Urothelium cell line (cell line): ENCODE results near the gene MSRB1.

ENCODE experiments used
- DNase-seq: peaks from one replicate; pipeline ENCODE4 v3.0.0; 2011; ENCODE audit warnings: low spot score, mixed read lengths
- FAIRE-seq: peaks from 2 replicates; lab custom pipeline; 2011; peaks lifted over from hg19 to GRCh38; lab: Jason Lieb, UNC

The MSRB1 gene

GRCh38 chr16:1979271-1980029, 36.5 kb upstream of the MSRB1 start:
- DNase-seq (no peak), FAIRE-seq (no peak)

GRCh38 chr16:1978476-1979120, 35.6 kb upstream of the MSRB1 start:
- no peak for DNase-seq
- no peak for FAIRE-seq

GRCh38 chr16:1977875-1978268, 34.9 kb upstream of the MSRB1 start:
- DNase-seq (no peak), FAIRE-seq (no peak)

GRCh38 chr16:1976951-1977874, 34.2 kb upstream of the MSRB1 start:
- FAIRE-seq (peak; percentile 44), DNase-seq (no peak)

- FAIRE-seq: no peak
Measured at GRCh38 chr16:1976216-1976520, 33.2 kb upstream of the MSRB1 start.

GRCh38 chr16:1975432-1976215, 32.6 kb upstream of the MSRB1 start:
- DNase-seq: no peak
- no peak for FAIRE-seq

More at GRCh38 chr16:1976216-1976520, 33.2 kb upstream of the MSRB1 start:
- no peak for DNase-seq

- peak; percentile 78 for FAIRE-seq
Measured at GRCh38 chr16:1974157-1975070, 31.4 kb upstream of the MSRB1 start.

GRCh38 chr16:1973461-1974156, 30.6 kb upstream of the MSRB1 start:
- FAIRE-seq (no peak), DNase-seq (no peak)

More at GRCh38 chr16:1974157-1975070, 31.4 kb upstream of the MSRB1 start:
- DNase-seq: no peak

GRCh38 chr16:1972490-1972877, 29.5 kb upstream of the MSRB1 start:
- FAIRE-seq: peak; percentile 13
- DNase-seq: no peak

- DNase-seq (peak; percentile 96), FAIRE-seq (peak; percentile 100)
Measured at GRCh38 chr16:1971796-1972489, 28.9 kb upstream of the MSRB1 start, which contains the start of gene TBL3. TBL3 (plus strand) TSS chr16:1972053; CDS start chr16:1972165, 112 bp downstream.

GRCh38 chr16:1968146-1968953, 25.4 kb upstream of the MSRB1 start:
- FAIRE-seq: no peak
- no peak for DNase-seq

- DNase-seq (no peak), FAIRE-seq (no peak)
Measured at GRCh38 chr16:1966460-1966859, 23.5 kb upstream of the MSRB1 start, which contains the start of gene RNF151. RNF151 (plus strand) TSS chr16:1966856; CDS start chr16:1966882, 26 bp downstream.

GRCh38 chr16:1965396-1966001, 22.5 kb upstream of the MSRB1 start:
- FAIRE-seq: no peak
- no peak for DNase-seq

GRCh38 chr16:1964506-1965395, 21.8 kb upstream of the MSRB1 start, which contains the start of gene RPS2:
RPS2 (minus strand) TSS chr16:1964826; CDS start chr16:1964625, 201 bp downstream.
- DNase-seq (peak; percentile 100), FAIRE-seq (peak; percentile 20)

- DNase-seq (no peak), FAIRE-seq (no peak)
Measured at GRCh38 chr16:1963806-1964505, 21.0 kb upstream of the MSRB1 start.
